ENCODE measurements around the gene GABRG1. TPM values are rescaled to one million over a fixed set of nuclear protein-coding genes. Genes with fewer than 3 reads are reported as not detected.

GABRG1 gene
- total RNA-seq, 1 experiment from 2014 or later: not detected

- ATAC-seq (no peak), DNase-seq (ENCODE audit: low read depth, low spot score) (no peak)
- TF ChIP-seq REST (IDR thresholded peaks at IDR 0.05; ENCODE audit: insufficient read depth in 1 of 2, low read depth in 2 of 2, low read length in 1 of 2) (no peak), SIN3A (IDR thresholded peaks at IDR 0.05; ENCODE audit: borderline replicate concordance, insufficient read depth, low read depth, low read length) (no peak), TCF7L2 (IDR thresholded peaks at IDR 0.05; ENCODE audit: low read depth, low read length) (no peak), POLR2AphosphoS5 (IDR thresholded peaks at IDR 0.05; ENCODE audit: low read depth, low read length) (no peak), CTCF (IDR thresholded peaks at IDR 0.05) (no peak)
- POLR2A ChIA-PET: no interaction called here
- Histone ChIP-seq H3K36me3 (ENCODE audit: control insufficient read depth, insufficient read depth, low read length) (no peaks in the 10 kb centered on the region), H3K4me3 (ENCODE audit: low read depth in 2 of 2, low read length in 2 of 2) (no peak overlapping the region), H3K27me3 (ENCODE audit: control insufficient read depth, insufficient read depth, low read length) (no peaks in the 10 kb centered on the region; the same call in 1 of the 2 replicates), H3K4me1 (ENCODE audit: control insufficient read depth, insufficient read depth, low read length) (no peaks in the 10 kb centered on the region), H3K9me3 (ENCODE audit: control insufficient read depth, insufficient read depth, low read depth, low read length) (no peaks in the 10 kb centered on the region), H3K27ac (ENCODE audit: low read length) (no peak overlapping the region)
- no TSS peak for BruUV-seq (replicated peaks)
- intact Hi-C loops (cut with micrococcal nuclease; ENCODE audit: unreplicated experiment) (no loop called here), in situ Hi-C loops (cut with HindIII; ENCODE audit: low pct_unique_long_range_greater_than_20kb, low sequenced_read_pairs) (no loop called here)
- CTCF ChIA-PET: no interaction called here
Measured at GRCh38 chr4:46124773-46125413, 1.0 kb upstream of the GABRG1 start.

- no peak overlapping the region for H3K4me3 ChIP-seq (ENCODE audit: low read depth in 2 of 2, low read length in 2 of 2)
- H3K27me3 ChIP-seq (ENCODE audit: control insufficient read depth, insufficient read depth, low read length): no peaks in the 10 kb centered on the region
- BruUV-seq (replicated peaks): no TSS peak
- no peak overlapping the region for H3K27ac ChIP-seq (ENCODE audit: low read length)
- no peaks in the 10 kb centered on the region for H3K4me1 ChIP-seq (ENCODE audit: control insufficient read depth, insufficient read depth, low read length)
- DNase-seq (ENCODE audit: low read depth, low spot score) (no peak), ATAC-seq (no peak)
- in situ Hi-C loops (cut with HindIII; ENCODE audit: low pct_unique_long_range_greater_than_20kb, low sequenced_read_pairs): no loop called here
- ChIA-PET CTCF (no interaction called here), POLR2A (no interaction called here)
- intact Hi-C loops (cut with micrococcal nuclease; ENCODE audit: unreplicated experiment): no loop called here
- TF ChIP-seq POLR2AphosphoS5 (IDR thresholded peaks at IDR 0.05; ENCODE audit: low read depth, low read length) (no peak), TCF7L2 (IDR thresholded peaks at IDR 0.05; ENCODE audit: low read depth, low read length) (no peak), SIN3A (IDR thresholded peaks at IDR 0.05; ENCODE audit: borderline replicate concordance, insufficient read depth, low read depth, low read length) (no peak), CTCF (IDR thresholded peaks at IDR 0.05) (no peak), REST (IDR thresholded peaks at IDR 0.05; ENCODE audit: insufficient read depth in 1 of 2, low read depth in 2 of 2, low read length in 1 of 2) (no peak)
- no peaks in the 10 kb centered on the region for H3K36me3 ChIP-seq (ENCODE audit: control insufficient read depth, insufficient read depth, low read length)
- H3K9me3 ChIP-seq (ENCODE audit: control insufficient read depth, insufficient read depth, low read depth, low read length): no peaks in the 10 kb centered on the region
Measured at GRCh38 chr4:46081674-46082073, 42.2 kb downstream of the GABRG1 start.
